SK-N-SH treated with all-trans-retinoic acid at 6 μM for 48 hours (cell line): ENCODE results near the gene MS4A6A.

Experiments used
- ATAC-seq: fragments of 200-7000 bp; cut with Tn5 transposase; 3 replicates; pipeline ENCODE4 v1.9.1; 2020; ENCODE audit warnings: mild to moderate bottlenecking, moderate library complexity
- BACH2 ChIP-seq: fragments of 250-450 bp; sonication (Bioruptor Pico); IDR thresholded peaks from 2 replicates; pipeline ENCODE4 v1.9.0; 2021; ENCODE audit warnings: mild to moderate bottlenecking, borderline replicate concordance
- CSDC2 ChIP-seq: fragments of 250-450 bp; sonication (Bioruptor Pico); IDR thresholded peaks from 2 replicates; pipeline ENCODE4 v1.5.0; 2020; ENCODE audit warnings: mild to moderate bottlenecking, moderate library complexity
- GLIS3 ChIP-seq: fragments of 250-450 bp; sonication (Bioruptor Pico); IDR thresholded peaks from 2 replicates; pipeline ENCODE4 v1.5.0; 2020; ENCODE audit warnings: mild to moderate bottlenecking, moderate library complexity
- ISL1 ChIP-seq: fragments of 250-450 bp; sonication (Bioruptor Pico); IDR thresholded peaks from 2 replicates; pipeline ENCODE4 v2.1.2; 2022; ENCODE audit warnings: mild to moderate bottlenecking, moderate library complexity
- OSR1 ChIP-seq: fragments of 250-450 bp; sonication (Bioruptor Pico); IDR thresholded peaks from 2 replicates; pipeline ENCODE4 v1.8.0; 2022; ENCODE audit warnings: moderate library complexity, mild to moderate bottlenecking, inconsistent platforms
- PATZ1 ChIP-seq: fragments of 250-450 bp; sonication (Bioruptor Pico); IDR thresholded peaks from 2 replicates; pipeline ENCODE4 v1.8.0; 2020; ENCODE audit warnings: mild to moderate bottlenecking, moderate library complexity, borderline replicate concordance
- POU6F1 ChIP-seq: fragments of 250-450 bp; sonication (Bioruptor Pico); IDR thresholded peaks from 2 replicates; pipeline ENCODE4 v1.8.0; 2021; ENCODE audit warnings: low read depth, mild to moderate bottlenecking, moderate library complexity, borderline replicate concordance
- PPARA ChIP-seq: fragments of 250-450 bp; sonication (Bioruptor Pico); IDR thresholded peaks from 2 replicates; pipeline ENCODE4 v1.5.0; 2020; ENCODE audit warnings: mild to moderate bottlenecking, borderline replicate concordance
- RARB ChIP-seq: fragments of 250-450 bp; sonication (Bioruptor Pico); IDR thresholded peaks from 2 replicates; pipeline ENCODE4 v1.8.0; 2021; ENCODE audit warnings: mild to moderate bottlenecking, moderate library complexity
- SNAI2 ChIP-seq: fragments of 250-450 bp; sonication (Bioruptor Pico); IDR thresholded peaks from 2 replicates; pipeline ENCODE4 v1.5.0; 2020; ENCODE audit warnings: mild to moderate bottlenecking, moderate library complexity
- TCF4 ChIP-seq: fragments of 250-450 bp; sonication (Bioruptor Pico); IDR thresholded peaks from 2 replicates; pipeline ENCODE4 v1.8.0; 2021; ENCODE audit warnings: mild to moderate bottlenecking, moderate library complexity, borderline replicate concordance
- TOX ChIP-seq: fragments of 250-450 bp; sonication (Bioruptor Pico); IDR thresholded peaks from 2 replicates; pipeline ENCODE4 v1.8.0; 2021; ENCODE audit warnings: mild to moderate bottlenecking, moderate library complexity, borderline replicate concordance
- TSHZ2 ChIP-seq: fragments of 250-450 bp; sonication (Bioruptor Pico); IDR thresholded peaks from 2 replicates; pipeline ENCODE4 v1.5.0; 2020; ENCODE audit warnings: mild to moderate bottlenecking, moderate library complexity
- ZC3H10 ChIP-seq: fragments of 250-450 bp; sonication (Bioruptor Pico); IDR thresholded peaks from 2 replicates; pipeline ENCODE4 v1.5.1; 2021; ENCODE audit warnings: mild to moderate bottlenecking, moderate library complexity
- ZFP3 ChIP-seq: fragments of 250-450 bp; sonication (Bioruptor Pico); IDR thresholded peaks from 2 replicates; pipeline ENCODE4 v1.5.0; 2020; ENCODE audit warnings: mild to moderate bottlenecking, moderate library complexity
- ZFP30 ChIP-seq: fragments of 450-650 bp; formaldehyde crosslinking; IDR thresholded peaks from 2 replicates; pipeline ENCODE4 v1.5.0; 2022; ENCODE audit warnings: mild to moderate bottlenecking, moderate library complexity
- ZNF565 ChIP-seq: fragments of 450-650 bp; formaldehyde crosslinking; conservative IDR thresholded peaks from 2 replicates; pipeline ENCODE4 v1.5.0; 2020; ENCODE audit warnings: low read depth, mild to moderate bottlenecking, moderate library complexity
- ZNF70 ChIP-seq: fragments of 450-650 bp; formaldehyde crosslinking; IDR thresholded peaks from 2 replicates; pipeline ENCODE4 v1.5.0; 2020; ENCODE audit warnings: mild to moderate bottlenecking, moderate library complexity
- ZNF8 ChIP-seq: fragments of 450-650 bp; formaldehyde crosslinking; IDR thresholded peaks from 2 replicates; pipeline ENCODE4 v1.5.0; 2020; ENCODE audit warnings: mild to moderate bottlenecking, moderate library complexity
- TF ChIP-seq, protein P1 (sequence below): fragments of 250-450 bp; sonication (Bioruptor Pico); IDR thresholded peaks from 2 replicates; pipeline ENCODE4 v1.5.1; 2021; ENCODE audit warnings: mild to moderate bottlenecking, moderate library complexity

MS4A6A gene

GRCh38 chr11:60161766-60162165 lies 21.1 kb downstream of the MS4A6A start:
- TF ChIP-seq PATZ1 (CRISPR knock-in tag) (no peak), TSHZ2 (CRISPR knock-in tag) (no peak), OSR1 (CRISPR knock-in tag) (no peak), RARB (no peak), TCF4 (no peak)
- no peak for ATAC-seq

DNA sequence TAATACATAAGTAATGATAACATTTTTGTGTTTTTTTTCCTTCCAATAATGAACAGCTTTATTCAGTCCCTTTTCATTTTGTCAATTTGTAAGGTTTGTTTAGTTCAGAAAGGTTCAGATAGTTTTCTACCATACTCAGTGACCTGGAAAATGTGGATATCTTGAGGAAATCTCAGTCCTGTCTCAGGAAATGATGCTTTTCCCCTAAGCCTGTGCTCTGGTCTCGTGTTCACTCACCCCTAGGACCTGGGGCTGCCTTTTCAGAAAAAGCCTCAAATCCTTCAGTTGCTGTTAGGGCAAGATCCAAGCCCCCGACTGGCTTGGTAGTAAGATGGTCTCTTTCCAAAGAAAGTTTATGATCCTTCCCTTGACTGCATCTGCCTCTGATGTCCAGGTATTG lies 21.8 kb downstream of the MS4A6A start:
- no peak for ATAC-seq
- no peak for TF ChIP-seq TOX (CRISPR knock-in tag)
- TF ChIP-seq ZNF565, result no peak
- TF ChIP-seq, protein P1, sequence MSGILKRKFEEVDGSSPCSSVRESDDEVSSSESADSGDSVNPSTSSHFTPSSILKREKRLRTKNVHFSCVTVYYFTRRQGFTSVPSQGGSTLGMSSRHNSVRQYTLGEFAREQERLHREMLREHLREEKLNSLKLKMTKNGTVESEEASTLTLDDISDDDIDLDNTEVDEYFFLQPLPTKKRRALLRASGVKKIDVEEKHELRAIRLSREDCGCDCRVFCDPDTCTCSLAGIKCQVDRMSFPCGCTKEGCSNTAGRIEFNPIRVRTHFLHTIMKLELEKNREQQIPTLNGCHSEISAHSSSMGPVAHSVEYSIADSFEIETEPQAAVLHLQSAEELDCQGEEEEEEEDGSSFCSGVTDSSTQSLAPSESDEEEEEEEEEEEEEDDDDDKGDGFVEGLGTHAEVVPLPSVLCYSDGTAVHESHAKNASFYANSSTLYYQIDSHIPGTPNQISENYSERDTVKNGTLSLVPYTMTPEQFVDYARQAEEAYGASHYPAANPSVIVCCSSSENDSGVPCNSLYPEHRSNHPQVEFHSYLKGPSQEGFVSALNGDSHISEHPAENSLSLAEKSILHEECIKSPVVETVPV (CRISPR knock-in tag), result no peak
- no peak for TF ChIP-seq ZFP3 (CRISPR knock-in tag)
- TF ChIP-seq PPARA (CRISPR knock-in tag), result no peak
- TF ChIP-seq CSDC2 (CRISPR knock-in tag), result no peak
- TF ChIP-seq SNAI2 (CRISPR knock-in tag), result no peak
- no peak for TF ChIP-seq ZNF70 (CRISPR knock-in tag)
- no peak for TF ChIP-seq TSHZ2 (CRISPR knock-in tag)
- no peak for TF ChIP-seq ZNF8
- no peak for TF ChIP-seq RARB
- no peak for TF ChIP-seq ZC3H10 (CRISPR knock-in tag)
- TF ChIP-seq BACH2, result no peak
- TF ChIP-seq TCF4, result no peak
- no peak for TF ChIP-seq ISL1 (CRISPR knock-in tag)
- no peak for TF ChIP-seq POU6F1 (CRISPR knock-in tag)
- no peak for TF ChIP-seq GLIS3 (CRISPR knock-in tag)

GRCh38 chr11:60159868-60160267 lies 23.0 kb downstream of the MS4A6A start:
- no peak for TF ChIP-seq ZC3H10 (CRISPR knock-in tag)
- TF ChIP-seq ZNF565, result no peak
- TF ChIP-seq ZFP30, result no peak
- TF ChIP-seq TSHZ2 (CRISPR knock-in tag), result no peak
- ATAC-seq, result no peak
